Liver (tissue), 9 donors: ENCODE results near the gene ADTRP. TPM values are rescaled to one million over a fixed set of nuclear protein-coding genes. Genes with fewer than 3 reads are reported as not detected.
"Not testable (repeated sequence)": the region's sequence is repeated elsewhere in the genome, so short reads cannot be mapped to it uniquely, and the experiment has no call there.

ENCODE experiments used
- DNase-seq: peaks from one replicate; pipeline ENCODE4 v3.0.0-alpha.2; 2017; ENCODE audit warnings: low spot score
- H3K27ac ChIP-seq, 2 donors: one replicate each; pipeline ENCODE4 v1.7.0; 2013; ENCODE audit warnings: inconsistent platforms in 2 of 2, low read length in 2 of 2, control low read depth in 1 of 2, low read depth in 1 of 2, mild to moderate bottlenecking in 1 of 2
- H3K27me3 ChIP-seq, 4 donors: one replicate each; pipeline versions ENCODE4 v1.6.1 to v1.7.0; 2013; ENCODE audit warnings: low read length in 3 of 4, inconsistent platforms in 1 of 4, mild to moderate bottlenecking in 1 of 4, moderate library complexity in 1 of 4; ENCODE audit not compliant: control insufficient read depth in 4 of 4, insufficient read depth in 4 of 4
- H3K36me3 ChIP-seq, 4 donors: one replicate each; pipeline versions ENCODE4 v1.6.1 to v1.7.0; 2013; ENCODE audit warnings: low read length in 3 of 4, mild to moderate bottlenecking in 3 of 4, low read depth in 1 of 4, moderate library complexity in 1 of 4; ENCODE audit not compliant: control insufficient read depth in 4 of 4, insufficient read depth in 3 of 4
- H3K4me1 ChIP-seq, 4 donors: one replicate each; pipeline versions ENCODE4 v1.6.1 to v1.7.0; 2013; ENCODE audit warnings: low read length in 3 of 4, mild to moderate bottlenecking in 3 of 4, moderate library complexity in 1 of 4; ENCODE audit not compliant: control insufficient read depth in 4 of 4, insufficient read depth in 4 of 4
- H3K4me3 ChIP-seq, 3 donors: one replicate each; pipeline versions ENCODE4 v1.6.1 to v1.7.0; 2013; ENCODE audit warnings: low read length in 3 of 3, control low read depth in 1 of 3, low read depth in 1 of 3, mild to moderate bottlenecking in 1 of 3
- H3K9ac ChIP-seq, 2 donors: one replicate each; pipeline ENCODE4 v1.7.0; 2013; ENCODE audit warnings: low read length in 2 of 2, mild to moderate bottlenecking in 2 of 2, moderate library complexity in 2 of 2, control low read depth in 1 of 2, low read depth in 1 of 2
- H3K9me3 ChIP-seq, 4 donors: one replicate each; pipeline versions ENCODE4 v1.6.1 to v1.7.0; 2013; ENCODE audit warnings: low read length in 3 of 4; ENCODE audit not compliant: control insufficient read depth in 4 of 4
- EGR1 ChIP-seq, 2 donors: IDR thresholded peaks; 2 replicates each; pipeline ENCODE4 v1.6.1; 2016 to 2018; ENCODE audit warnings: antibody characterized with exemption in 2 of 2, low read depth in 2 of 2
- FOXA1 ChIP-seq: IDR thresholded peaks from 2 replicates; pipeline ENCODE4 v1.6.1; 2016; ENCODE audit warnings: antibody characterized with exemption
- FOXA2 ChIP-seq: IDR thresholded peaks from 2 replicates; pipeline ENCODE4 v1.6.1; 2016; ENCODE audit warnings: antibody characterized with exemption
- GABPA ChIP-seq, 2 donors: IDR thresholded peaks in 1 of 2; conservative IDR thresholded peaks in 1 of 2; 2 replicates each; pipeline ENCODE4 v1.6.1; 2016; ENCODE audit warnings: antibody characterized with exemption in 2 of 2, mild to moderate bottlenecking in 1 of 2, moderate library complexity in 1 of 2
- HNF4A ChIP-seq, 2 donors: conservative IDR thresholded peaks; 2 replicates each; pipeline ENCODE4 v1.6.1; 2016; ENCODE audit warnings: antibody characterized with exemption in 2 of 2, mild to moderate bottlenecking in 2 of 2
- HNF4G ChIP-seq: IDR thresholded peaks from 2 replicates; pipeline ENCODE4 v1.6.1; 2016; ENCODE audit warnings: antibody characterized with exemption
- JUND ChIP-seq, 2 donors: IDR thresholded peaks; 2 replicates each; pipeline ENCODE4 v1.6.1; 2016; ENCODE audit warnings: antibody characterized with exemption in 2 of 2
- NR2F2 ChIP-seq: IDR thresholded peaks from 2 replicates; pipeline ENCODE4 v1.6.1; 2016; ENCODE audit warnings: antibody characterized with exemption
- RAD21 ChIP-seq, 2 donors: IDR thresholded peaks; 2 replicates each; pipeline ENCODE4 v1.6.1; 2016; ENCODE audit warnings: antibody characterized with exemption in 2 of 2, mild to moderate bottlenecking in 2 of 2
- RXRA ChIP-seq, 2 donors: IDR thresholded peaks; 2 replicates each; pipeline ENCODE4 v1.6.1; 2017 to 2018; ENCODE audit warnings: antibody characterized with exemption in 2 of 2, mild to moderate bottlenecking in 1 of 2
- SP1 ChIP-seq: IDR thresholded peaks from 2 replicates; pipeline ENCODE4 v1.6.1; 2018; ENCODE audit warnings: antibody characterized with exemption, mild to moderate bottlenecking
- TAF1 ChIP-seq: conservative IDR thresholded peaks from 2 replicates; pipeline ENCODE4 v1.6.1; 2016; ENCODE audit warnings: antibody characterized with exemption, mild to moderate bottlenecking
- YY1 ChIP-seq: IDR thresholded peaks from 2 replicates; pipeline ENCODE4 v1.6.1; 2016; ENCODE audit warnings: antibody characterized with exemption, mild to moderate bottlenecking
- WGBS: extraction: QIAGEN DNeasy Blood & Tissue Kit; methylation state at CpG from one replicate; pipeline ENCODE4 v1.1.7; 2013; 5-methylcytosine and 5-hydroxymethylcytosine counted together
- polyA plus RNA-seq, 2 donors: library from polyadenylated mRNA; stranded (reverse) in 1 of 2; unstranded in 1 of 2; fragments of 200-250 nt in 1 of 2; fragments of >200 nt in 1 of 2; fragmentation: Nextera tagmentation in 1 of 2; extraction: Ambion mirVana in 1 of 2; gene quantifications; one replicate each; pipeline versions ENCODE4 v1.2.1 to v1.2.3, GENCODE V29; 2013 to 2015
- total RNA-seq, 2 donors: library from RNA; depleted of rRNA; stranded (reverse); fragments of >200 nt; gene quantifications; one replicate each; pipeline ENCODE4 v1.2.3, GENCODE V29; 2014
- TF ChIP-seq, protein P1 (sequence below): IDR thresholded peaks from 2 replicates; pipeline ENCODE4 v1.6.1; 2016; ENCODE audit warnings: antibody characterized with exemption
- TF ChIP-seq, protein P2 (sequence below): IDR thresholded peaks from 2 replicates; pipeline ENCODE4 v1.6.1; 2016; ENCODE audit warnings: antibody characterized with exemption
- TF ChIP-seq, protein P3 (sequence below): IDR thresholded peaks from 2 replicates; pipeline ENCODE4 v1.6.1; 2016; ENCODE audit warnings: antibody characterized with exemption, mild to moderate bottlenecking
- donor health status: healthy.
- donor health status: healthy.
- donor health status: healthy.
- donor health status: healthy.
- donor health status: healthy.

Gene ADTRP
- total and polyA plus RNA-seq, 4 donors = 0.21 to 2.0 (median 0.50) TPM; not detected in 1

DNA sequence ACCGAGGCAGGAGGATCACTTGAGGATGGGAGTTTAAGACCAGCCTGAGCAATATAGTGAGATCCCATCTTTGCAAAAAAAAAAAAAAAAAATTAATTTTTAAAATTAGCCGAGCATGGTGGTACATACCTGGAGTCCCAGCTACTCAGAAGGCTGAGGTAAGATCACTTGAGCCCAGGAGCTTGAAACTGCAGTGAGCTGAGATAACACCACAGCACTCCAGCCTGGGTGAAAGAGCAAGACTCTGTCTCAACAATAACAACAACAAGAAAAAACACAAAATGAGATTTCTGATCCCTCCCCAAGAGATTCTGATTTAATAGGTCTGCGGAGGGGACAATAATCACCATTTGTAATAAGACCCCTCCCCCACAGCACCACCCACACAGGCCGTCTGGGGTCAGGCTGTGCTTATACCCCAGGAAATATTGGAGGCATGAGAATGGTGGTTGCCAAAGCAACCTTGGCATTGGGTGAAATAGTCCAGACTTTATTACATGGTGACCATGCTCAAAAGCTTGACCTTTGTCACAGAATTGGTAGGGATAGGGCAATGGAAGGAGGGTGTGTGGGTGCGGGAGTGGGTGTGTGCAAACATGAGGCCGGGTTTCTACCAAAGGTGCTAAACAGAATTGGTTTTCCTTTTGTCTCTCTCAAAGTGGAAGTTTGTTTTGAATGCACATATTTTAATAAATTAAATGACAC lies 24.4 kb upstream of the ADTRP start (continued):
- TF ChIP-seq FOXA1 (peak; percentile 72), SP1 (peak; percentile 87)
- TF ChIP-seq, protein P1, sequence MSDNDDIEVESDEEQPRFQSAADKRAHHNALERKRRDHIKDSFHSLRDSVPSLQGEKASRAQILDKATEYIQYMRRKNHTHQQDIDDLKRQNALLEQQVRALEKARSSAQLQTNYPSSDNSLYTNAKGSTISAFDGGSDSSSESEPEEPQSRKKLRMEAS = peak; percentile 87

DNA sequence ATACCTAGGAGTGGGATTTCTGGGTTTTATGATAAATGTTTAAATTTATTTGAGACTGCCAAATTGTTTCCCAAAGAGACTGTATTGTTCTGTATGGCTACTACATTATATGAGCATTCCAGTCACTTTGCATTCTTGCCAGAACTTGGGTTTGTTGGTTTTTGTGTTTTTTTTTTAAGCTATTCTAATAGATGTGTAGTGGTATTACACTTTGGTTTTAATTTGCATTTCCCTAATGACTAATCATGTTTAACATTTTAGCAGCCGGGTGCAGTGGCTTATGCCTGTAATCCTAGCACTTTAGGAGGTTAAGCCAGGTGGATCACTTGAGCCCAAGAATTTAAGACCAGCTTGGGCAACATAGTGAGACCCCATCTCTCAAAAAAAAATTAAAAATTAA lies 21.9 kb upstream of the ADTRP start:
- not testable (repeated sequence) for H3K27ac ChIP-seq, H3K9ac ChIP-seq, H3K9me3 ChIP-seq, H3K36me3 ChIP-seq, H3K4me3 ChIP-seq, DNase-seq, H3K4me1 ChIP-seq, H3K27me3 ChIP-seq
- 100% methylated on average over 1 of the region's 1 CpG for WGBS

DNA sequence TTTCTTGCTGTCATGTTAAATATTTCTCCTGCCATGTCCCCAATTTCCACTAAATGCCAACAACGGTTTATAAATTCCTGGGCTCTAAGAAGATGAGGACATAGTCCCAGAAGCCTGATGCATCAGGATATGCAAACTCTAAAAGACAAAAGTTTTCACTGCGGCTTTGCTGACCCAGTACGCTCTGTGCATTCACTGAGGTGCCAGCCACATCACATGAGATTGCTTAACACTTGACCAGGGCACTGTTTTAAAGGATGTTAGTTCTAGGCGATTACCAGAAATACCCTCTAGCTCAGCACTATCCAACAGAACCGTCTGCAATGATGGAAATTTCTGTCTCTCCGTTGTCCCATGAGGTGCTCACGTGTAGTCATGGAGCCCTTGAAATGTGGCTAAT lies 19.9 kb upstream of the ADTRP start:
- Histone ChIP-seq H3K4me1 (peaks cover 0 to 16% (median 2%) of the 10 kb centered on the region in 4 donors), H3K36me3 (no peaks in the 10 kb centered on the region), H3K27me3 (no peaks in the 10 kb centered on the region), H3K9ac (no peak overlapping the region), H3K4me3 (no peak overlapping the region), H3K27ac (no peak overlapping the region), H3K9me3 (no peaks in the 10 kb centered on the region)
- no peak for DNase-seq
- WGBS = 87% methylated on average over 7 of the region's 7 CpGs
- TF ChIP-seq, protein P2, sequence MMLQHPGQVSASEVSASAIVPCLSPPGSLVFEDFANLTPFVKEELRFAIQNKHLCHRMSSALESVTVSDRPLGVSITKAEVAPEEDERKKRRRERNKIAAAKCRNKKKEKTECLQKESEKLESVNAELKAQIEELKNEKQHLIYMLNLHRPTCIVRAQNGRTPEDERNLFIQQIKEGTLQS = no peak
- TF ChIP-seq RXRA (IDR thresholded peaks at IDR 0.05) (peak in 1 of 2 donors; percentile 13), EGR1 (IDR thresholded peaks at IDR 0.05; ENCODE audit: low read depth in 2 of 2) (no peak), HNF4A (conservative IDR thresholded peaks at IDR 0.05) (no peak)

DNA sequence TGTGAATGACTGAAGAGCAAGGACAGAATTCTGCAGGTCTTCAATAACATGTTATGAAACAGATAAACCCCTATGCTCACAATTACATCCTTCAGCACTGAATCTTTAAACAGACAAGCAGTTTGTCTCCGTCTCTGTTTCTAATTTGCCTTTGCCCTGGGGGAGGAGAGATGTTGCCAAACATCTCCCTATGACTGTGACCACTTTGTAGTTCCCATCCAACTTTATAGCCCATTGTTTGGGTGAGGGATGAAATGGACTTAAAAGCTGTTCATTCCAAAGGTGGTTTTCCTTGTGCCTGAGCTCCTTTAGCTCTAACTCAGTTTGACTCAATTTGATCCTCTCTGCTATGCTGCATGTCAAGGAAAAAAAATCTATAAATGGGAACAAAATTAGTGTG lies 19.5 kb upstream of the ADTRP start:
- Histone ChIP-seq H3K9ac (no peak overlapping the region), H3K36me3 (no peaks in the 10 kb centered on the region), H3K4me3 (no peak overlapping the region), H3K27ac (no peak overlapping the region), H3K27me3 (no peaks in the 10 kb centered on the region), H3K4me1 (peaks cover 0 to 14% (median 2%) of the 10 kb centered on the region in 4 donors), H3K9me3 (no peaks in the 10 kb centered on the region)
- TF ChIP-seq SP1 (no peak), HNF4G (no peak), JUND (IDR thresholded peaks at IDR 0.05) (no peak), HNF4A (conservative IDR thresholded peaks at IDR 0.05) (no peak), YY1 (no peak), NR2F2 (no peak)
- 78% methylated on average over 1 of the region's 1 CpG for WGBS
- DNase-seq = no peak

DNA sequence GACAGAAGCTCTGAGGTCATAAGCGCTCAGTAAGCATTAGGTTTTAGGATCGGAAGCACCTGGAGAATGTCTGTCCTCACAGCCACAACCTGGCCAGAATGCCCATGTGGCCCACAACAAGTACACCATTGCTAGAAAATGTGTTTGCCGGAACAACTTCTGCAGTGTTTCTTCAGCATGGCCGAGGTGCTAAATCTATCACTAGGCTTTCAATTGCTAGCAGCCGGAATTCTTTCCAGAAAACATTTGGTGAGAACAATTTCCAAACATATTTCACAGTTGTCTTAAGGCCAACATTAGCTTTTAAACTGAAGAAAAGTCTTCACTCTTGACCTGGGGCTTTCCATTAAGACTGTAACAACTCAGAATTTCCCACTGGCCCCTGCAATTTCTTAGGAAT lies 18.2 kb upstream of the ADTRP start:
- H3K9me3 ChIP-seq = no peaks in the 10 kb centered on the region
- DNase-seq = no peak
- 96% methylated on average over 5 of the region's 5 CpGs for WGBS
- no peak overlapping the region for H3K9ac ChIP-seq
- H3K36me3 ChIP-seq = no peaks in the 10 kb centered on the region
- no peak overlapping the region for H3K27ac ChIP-seq
- no peaks in the 10 kb centered on the region for H3K27me3 ChIP-seq
- no peak overlapping the region for H3K4me3 ChIP-seq
- peaks cover 0 to 11% (median 2%) of the 10 kb centered on the region in 4 donors for H3K4me1 ChIP-seq
- no peak for TF ChIP-seq RAD21 (IDR thresholded peaks at IDR 0.05)
- TF ChIP-seq EGR1 (IDR thresholded peaks at IDR 0.05; ENCODE audit: low read depth in 2 of 2) = no peak
- TF ChIP-seq HNF4A (conservative IDR thresholded peaks at IDR 0.05) = no peak
- TF ChIP-seq HNF4G = no peak
- TF ChIP-seq FOXA1 = no peak
- TF ChIP-seq, protein P3, sequence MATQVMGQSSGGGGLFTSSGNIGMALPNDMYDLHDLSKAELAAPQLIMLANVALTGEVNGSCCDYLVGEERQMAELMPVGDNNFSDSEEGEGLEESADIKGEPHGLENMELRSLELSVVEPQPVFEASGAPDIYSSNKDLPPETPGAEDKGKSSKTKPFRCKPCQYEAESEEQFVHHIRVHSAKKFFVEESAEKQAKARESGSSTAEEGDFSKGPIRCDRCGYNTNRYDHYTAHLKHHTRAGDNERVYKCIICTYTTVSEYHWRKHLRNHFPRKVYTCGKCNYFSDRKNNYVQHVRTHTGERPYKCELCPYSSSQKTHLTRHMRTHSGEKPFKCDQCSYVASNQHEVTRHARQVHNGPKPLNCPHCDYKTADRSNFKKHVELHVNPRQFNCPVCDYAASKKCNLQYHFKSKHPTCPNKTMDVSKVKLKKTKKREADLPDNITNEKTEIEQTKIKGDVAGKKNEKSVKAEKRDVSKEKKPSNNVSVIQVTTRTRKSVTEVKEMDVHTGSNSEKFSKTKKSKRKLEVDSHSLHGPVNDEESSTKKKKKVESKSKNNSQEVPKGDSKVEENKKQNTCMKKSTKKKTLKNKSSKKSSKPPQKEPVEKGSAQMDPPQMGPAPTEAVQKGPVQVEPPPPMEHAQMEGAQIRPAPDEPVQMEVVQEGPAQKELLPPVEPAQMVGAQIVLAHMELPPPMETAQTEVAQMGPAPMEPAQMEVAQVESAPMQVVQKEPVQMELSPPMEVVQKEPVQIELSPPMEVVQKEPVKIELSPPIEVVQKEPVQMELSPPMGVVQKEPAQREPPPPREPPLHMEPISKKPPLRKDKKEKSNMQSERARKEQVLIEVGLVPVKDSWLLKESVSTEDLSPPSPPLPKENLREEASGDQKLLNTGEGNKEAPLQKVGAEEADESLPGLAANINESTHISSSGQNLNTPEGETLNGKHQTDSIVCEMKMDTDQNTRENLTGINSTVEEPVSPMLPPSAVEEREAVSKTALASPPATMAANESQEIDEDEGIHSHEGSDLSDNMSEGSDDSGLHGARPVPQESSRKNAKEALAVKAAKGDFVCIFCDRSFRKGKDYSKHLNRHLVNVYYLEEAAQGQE = no peak
- TF ChIP-seq JUND (IDR thresholded peaks at IDR 0.05) = no peak
- no peak for TF ChIP-seq SP1
- no peak for TF ChIP-seq FOXA2
- TF ChIP-seq GABPA (IDR thresholded peaks at IDR 0.05 in 1 of 2, conservative IDR thresholded peaks at IDR 0.05 in 1 of 2) = no peak
- TF ChIP-seq TAF1 = no peak
- TF ChIP-seq, protein P1 = no peak
